HuH-7 (cell line): ENCODE results near the gene CAMK2B.

Experiments used
- DNase-seq: peaks from one replicate; pipeline ENCODE4 v3.0.0; 2011; ENCODE audit warnings: low spot score

The CAMK2B gene

GRCh38 chr7:44256459-44256858 is 68.9 kb downstream of the CAMK2B start:
- no peak for DNase-seq

- no peak for DNase-seq
Observed at GRCh38 chr7:44251881-44252280, 73.5 kb downstream of the CAMK2B start.

DNA sequence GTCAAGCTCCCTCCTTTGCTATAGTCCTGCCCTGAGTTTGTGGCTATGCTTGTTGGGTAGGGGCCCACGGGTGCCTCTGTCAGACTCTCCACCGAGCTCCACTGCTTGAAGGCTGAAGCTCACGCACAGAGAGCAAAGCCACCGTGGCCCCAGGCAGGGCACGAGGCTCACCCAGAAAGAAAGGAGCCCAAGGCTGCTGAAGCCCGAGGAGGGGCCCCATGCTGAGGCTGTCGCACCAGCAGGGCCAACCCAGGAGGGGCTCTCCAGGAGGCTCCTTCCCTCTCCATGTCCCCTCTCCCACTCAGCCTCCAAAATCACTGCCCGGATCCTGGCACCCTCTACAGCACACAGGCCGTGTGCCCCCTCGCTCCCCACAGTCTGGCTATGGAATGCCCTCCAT is 74.1 kb downstream of the CAMK2B start:
- no peak for DNase-seq

GRCh38 chr7:44249639-44250234 is 75.7 kb downstream of the CAMK2B start:
- DNase-seq, result no peak

GRCh38 chr7:44247868-44248651 is 77.3 kb downstream of the CAMK2B start:
- DNase-seq, result no peak

GRCh38 chr7:44246396-44247113 is 78.8 kb downstream of the CAMK2B start:
- DNase-seq, result no peak

- peak; percentile 71 for DNase-seq
Observed at GRCh38 chr7:44244282-44244681, 81.1 kb downstream of the CAMK2B start.

GRCh38 chr7:44242091-44242490 is 83.3 kb downstream of the CAMK2B start:
- no peak for DNase-seq

DNA sequence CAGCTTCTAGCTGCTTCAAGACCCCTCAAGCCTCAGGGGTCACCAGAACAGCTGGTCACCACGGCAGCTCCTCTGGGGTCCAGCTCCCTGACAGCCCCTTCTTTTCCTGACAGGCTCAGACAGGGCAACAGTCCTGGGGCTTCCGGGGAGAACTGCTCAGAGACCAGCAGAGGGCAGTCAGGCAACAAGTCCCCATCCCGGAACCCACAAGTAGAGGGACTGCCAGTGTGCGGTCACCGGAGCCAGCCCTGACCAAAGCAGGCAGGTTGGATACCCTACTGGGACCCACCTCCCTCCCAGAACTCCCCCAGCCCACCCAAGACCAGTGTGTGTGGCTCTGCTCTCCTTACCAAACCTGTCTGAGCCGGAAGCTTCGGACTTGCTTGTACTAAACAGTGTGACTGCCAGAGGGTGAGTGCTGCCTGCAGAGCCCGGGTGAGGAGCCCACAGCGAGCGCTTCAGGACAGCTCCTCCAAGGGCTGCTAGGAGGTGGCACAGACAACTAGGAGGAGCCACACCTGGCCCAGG is 84.3 kb downstream of the CAMK2B start:
- peak; percentile 98 for DNase-seq

DNA sequence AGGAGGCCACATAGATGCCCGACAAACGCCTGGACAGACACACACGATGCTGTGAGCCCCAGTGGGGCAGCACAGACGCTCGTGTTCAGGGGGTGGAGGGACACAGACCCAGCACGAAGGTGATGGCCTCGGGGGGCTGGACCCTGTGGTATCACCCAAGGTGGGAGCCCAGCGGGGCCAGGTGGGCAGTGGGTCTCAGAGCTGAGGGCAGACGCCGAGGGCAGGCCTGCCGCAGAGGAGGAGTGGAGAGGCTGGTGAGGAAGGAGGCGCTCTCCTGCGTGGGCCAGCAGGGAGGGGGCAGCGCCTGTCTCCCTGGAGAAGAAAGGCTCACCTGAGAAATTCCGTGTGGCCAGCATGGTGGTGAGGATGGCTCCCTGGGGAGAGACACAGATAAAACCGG is 85.0 kb downstream of the CAMK2B start:
- DNase-seq, result no peak

DNA sequence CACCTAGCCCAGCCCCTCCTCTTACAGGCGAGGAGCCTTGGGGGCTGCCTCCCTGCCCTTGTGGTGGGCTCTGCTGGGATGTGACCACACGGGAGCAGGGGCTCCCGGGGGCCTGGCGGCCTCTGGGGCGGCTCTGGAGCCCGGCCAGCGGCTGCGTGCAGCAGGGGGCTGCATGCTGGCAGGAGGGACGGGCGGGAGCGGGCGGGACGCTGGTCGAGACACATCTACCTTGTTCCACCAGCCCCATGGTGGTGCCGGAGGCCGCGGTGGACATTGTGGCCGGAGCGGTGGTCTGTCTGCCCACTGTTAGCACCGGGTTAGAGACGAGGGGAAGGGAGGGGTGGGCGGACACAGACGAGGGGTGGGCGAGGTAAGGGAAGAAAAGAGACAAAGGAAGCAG is 86.0 kb downstream of the CAMK2B start:
- DNase-seq, result no peak

- DNase-seq, result no peak
Observed at GRCh38 chr7:44238116-44238695, 87.2 kb downstream of the CAMK2B start.

DNA sequence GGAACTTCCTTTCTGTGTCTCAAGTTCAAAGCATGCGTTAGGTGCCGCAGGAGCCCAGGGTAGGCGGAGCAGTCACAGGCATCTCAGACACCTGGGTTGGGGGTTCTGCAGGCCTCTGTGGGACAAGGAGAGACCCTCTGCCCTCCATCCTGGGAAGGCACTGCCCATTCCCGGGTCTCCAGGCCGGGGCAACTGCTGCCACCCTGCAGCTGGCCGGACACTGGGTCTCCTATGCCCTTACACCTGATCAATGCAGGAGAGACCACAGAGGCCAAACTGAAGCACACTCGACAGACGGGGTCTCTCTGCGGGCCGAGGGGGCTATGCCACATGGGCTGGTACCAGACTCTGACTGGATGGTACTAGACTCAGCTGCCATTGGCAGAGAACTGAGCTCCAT is 87.7 kb downstream of the CAMK2B start:
- DNase-seq, result no peak

GRCh38 chr7:44236333-44236728 is 89.1 kb downstream of the CAMK2B start:
- DNase-seq, result peak; percentile 50

DNA sequence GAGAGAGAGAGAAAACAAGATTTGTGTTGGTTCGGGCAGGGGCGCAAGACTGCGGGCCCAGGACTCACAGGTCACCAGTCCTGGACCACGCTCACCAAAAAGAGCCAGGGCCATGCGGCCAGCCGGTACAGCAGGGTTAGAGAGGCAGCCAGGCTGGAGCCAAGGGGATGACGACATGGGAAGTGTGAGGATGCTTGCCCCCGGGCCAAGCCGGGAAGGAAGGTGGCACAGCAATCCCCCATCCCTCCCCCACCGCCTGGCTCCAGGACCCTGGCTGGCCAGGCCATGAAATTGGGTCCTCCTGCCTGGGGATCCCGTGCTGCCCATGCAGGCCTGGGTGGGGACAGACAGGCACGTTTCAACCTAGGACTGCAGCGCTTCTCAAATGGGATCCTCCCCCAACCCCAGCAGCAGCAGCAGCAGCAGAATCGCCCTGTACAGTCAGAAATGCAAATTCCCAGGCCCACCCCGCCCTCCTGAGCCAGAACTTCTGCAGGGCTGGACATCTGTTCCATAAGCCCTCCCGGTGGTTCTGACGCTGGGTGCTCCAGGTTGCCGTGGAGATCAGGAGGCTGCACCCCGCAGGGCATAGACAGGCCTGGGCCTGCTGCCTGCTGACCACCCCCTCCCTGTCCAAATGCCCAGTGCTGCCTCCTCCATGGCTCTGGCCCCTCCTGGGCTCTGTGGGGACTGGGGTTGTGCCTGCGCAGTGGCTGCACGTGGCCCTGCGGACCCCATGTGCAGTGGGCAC is 89.6 kb downstream of the CAMK2B start:
- no peak for DNase-seq

- DNase-seq, result no peak
Observed at GRCh38 chr7:44235066-44235465, 90.3 kb downstream of the CAMK2B start.

GRCh38 chr7:44232901-44233715 is 92.3 kb downstream of the CAMK2B start:
- DNase-seq, result no peak

GRCh38 chr7:44232396-44232795 is 93.0 kb downstream of the CAMK2B start:
- no peak for DNase-seq

DNA sequence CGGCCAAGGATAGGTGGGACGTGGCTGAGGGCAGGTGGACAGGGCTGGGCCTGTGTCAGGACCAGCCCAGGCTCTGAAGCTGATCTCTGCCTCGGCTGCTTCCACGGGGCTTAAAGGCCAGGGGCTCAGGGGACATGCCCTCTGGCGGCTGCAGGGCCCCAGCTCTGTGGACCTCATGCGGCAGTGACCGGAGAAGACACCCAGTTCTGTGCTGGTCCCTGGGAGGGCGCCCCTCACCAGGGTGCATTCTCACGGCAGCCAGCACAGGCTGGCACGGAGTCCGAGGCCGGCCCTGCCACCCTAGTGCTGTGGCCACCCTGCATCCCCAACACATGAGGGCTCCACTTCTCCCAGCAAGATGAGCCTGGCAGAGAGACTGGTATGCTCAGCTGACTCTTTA is 94.3 kb downstream of the CAMK2B start:
- DNase-seq, result no peak

GRCh38 chr7:44230286-44230685 is 95.1 kb downstream of the CAMK2B start:
- no peak for DNase-seq

DNA sequence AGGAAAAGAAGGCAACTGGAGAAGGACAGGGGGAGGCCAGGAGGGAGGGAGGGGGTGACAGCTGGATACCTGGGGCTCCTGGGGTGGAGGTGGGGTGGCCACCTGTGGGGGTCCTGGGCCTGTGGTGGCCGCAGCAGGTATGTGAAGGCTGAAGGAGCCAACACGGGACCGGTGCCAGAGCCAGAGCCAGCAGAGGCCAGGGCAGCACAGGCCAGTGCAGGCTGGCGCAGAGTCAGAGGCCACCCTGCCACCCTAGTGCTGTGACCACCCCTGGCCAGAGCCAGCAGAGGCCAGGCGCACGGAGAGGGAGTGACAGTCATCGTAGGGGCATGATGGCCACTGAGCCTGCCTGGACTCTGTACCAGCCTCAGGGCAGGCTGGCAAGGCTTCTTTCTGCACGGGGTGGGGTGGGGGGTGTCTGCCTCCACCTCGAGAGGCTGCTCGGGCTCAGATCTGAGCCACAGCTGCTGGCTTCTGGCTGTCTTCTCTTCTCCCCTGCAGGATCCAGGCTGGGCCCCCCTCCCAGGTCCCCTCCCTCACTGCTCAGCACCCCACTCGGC is 95.8 kb downstream of the CAMK2B start:
- no peak for DNase-seq
